GM20431 (cell line): ENCODE results near the gene RAVER2.

Experiments
- in situ Hi-C: fragments of 300-500 bp; cut with MseI, MboI; formaldehyde crosslinking; loops from one replicate; pipeline ENCODE4 v1.15.0; 2020; ENCODE audit warnings: low sequenced_read_pairs; ENCODE audit not compliant: unreplicated experiment

RAVER2 gene

DNA sequence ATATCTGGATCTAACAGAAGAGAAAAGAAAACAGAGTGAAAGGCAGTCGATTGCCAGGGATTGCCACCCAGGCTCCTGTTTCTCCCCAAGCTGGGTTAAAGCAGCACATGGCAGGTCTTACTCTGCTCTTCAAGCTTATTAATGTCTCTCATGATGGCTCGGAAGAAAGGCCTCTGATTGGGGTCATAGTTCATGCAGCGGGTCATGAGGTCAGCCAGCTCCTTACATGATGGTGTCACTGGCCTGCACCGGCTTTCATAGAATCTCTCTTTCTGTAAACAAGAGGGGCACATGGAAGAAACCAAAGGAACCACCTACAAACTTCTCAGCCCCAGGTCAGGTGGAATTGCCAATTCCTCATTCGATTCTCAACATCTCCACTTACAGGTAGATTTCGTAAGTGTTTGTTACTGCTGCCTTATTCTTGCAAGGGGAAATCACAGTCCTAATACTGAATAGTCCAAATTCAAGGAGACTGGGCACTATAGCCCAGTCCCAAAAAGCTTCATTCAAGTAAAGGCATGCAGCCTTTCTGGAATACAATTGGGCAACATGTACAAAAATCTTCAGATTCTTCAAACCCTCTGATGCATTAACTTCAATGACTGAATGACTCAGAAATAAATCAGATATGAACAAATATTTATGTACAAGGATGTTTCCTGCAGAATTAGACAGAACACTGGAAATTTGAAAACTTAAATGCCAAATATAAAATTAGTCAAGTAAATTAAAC, 96.6 kb downstream of the RAVER2 start:
- in situ Hi-C loops: no loop called here

DNA sequence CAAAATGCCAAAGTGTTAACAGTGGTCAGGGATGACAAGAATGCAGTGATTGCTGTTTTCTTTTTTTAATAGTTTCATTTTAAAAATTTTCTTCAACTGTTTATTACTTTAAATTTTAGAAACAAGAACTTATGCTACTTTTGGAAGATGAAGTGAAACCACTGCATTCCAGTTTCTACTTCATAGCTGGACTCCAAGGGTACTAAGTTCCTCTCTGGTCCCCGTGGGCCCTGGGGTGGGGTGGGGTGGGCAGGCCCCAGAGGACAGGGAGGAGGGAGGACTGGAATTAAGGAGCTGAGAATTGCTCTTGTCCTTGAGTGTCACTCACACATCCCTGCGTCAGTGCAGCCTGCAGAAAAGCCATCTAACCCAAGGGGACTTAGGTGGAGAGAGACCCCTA, 97.3 kb downstream of the RAVER2 start:
- in situ Hi-C loops: no loop called here

DNA sequence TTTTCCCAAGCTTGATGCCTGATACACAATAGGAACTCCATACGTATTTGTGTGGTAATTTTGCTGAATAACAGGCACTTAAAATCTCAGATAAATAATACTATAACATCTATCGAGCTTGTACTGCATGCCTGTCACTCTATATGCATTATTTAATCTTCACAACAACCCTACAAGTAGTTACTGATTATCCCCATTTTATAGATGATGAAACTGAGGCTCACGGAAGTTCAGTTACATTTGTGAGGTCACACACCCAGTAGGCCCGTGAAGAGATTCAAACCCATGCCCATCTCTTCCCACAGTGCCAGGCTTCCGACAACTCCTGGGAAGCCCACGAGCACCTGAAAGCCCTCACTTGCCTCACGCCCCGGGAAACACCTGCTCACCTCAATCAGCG, 98.8 kb downstream of the RAVER2 start:
- in situ Hi-C loops: no loop called here

DNA sequence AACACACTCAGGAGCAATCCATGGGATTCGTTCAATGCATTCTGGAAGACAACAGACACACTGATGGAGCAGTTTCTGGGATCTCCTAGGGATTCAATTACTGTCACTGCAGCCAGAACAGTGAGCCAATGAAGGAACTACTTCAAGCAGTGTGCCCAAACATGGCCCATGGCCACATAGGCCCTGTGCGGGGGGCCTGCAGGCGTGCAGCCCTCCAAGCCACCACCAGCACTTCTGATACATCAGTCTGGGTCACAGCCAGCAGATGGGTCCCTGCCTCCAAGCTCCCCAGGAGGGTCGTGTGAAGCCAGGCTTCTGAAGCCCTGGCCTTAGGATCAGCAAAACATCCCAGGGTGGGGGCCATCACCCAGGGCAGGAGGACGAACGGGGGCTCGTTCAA, 99.3 kb downstream of the RAVER2 start:
- in situ Hi-C loops: no loop called here

- in situ Hi-C loops: no loop called here
These were observed 99.7 kb downstream of the RAVER2 start for GRCh38 chr1:64844609-64845008.

DNA sequence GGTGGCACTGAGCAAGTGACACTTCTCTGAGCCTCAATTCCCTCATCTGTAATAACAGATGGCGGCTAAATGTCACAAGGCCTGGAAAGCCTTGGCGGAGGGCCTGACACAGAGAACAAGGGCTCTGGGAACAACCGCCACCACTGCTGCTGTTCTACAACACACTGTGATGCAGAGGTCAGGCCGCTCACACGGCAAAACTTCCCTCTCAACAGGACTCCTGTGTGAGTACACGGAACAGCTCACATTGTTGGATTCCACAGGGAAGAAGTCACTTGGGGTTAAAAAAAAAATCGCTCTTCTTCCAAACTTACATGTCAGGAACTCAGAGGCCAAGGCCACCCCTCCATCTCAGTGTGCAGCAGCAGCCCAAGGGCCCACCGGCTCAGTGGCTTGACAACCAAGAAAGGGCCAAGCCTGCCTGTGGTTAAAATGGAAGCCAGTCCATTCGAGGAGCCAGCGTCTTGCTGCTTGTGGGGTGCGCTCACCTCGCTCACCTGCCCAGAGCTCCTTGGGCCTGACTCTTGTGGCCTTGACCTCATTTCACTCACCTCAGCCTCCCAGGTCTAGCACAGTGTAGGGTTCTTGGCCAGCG, 101.1 kb downstream of the RAVER2 start:
- in situ Hi-C loops: no loop called here

GRCh38 chr1:64846573-64847430, 101.9 kb downstream of the RAVER2 start:
- in situ Hi-C loops: no loop called here

- in situ Hi-C loops: no loop called here
These were observed 102.8 kb downstream of the RAVER2 start for GRCh38 chr1:64847666-64848065.

DNA sequence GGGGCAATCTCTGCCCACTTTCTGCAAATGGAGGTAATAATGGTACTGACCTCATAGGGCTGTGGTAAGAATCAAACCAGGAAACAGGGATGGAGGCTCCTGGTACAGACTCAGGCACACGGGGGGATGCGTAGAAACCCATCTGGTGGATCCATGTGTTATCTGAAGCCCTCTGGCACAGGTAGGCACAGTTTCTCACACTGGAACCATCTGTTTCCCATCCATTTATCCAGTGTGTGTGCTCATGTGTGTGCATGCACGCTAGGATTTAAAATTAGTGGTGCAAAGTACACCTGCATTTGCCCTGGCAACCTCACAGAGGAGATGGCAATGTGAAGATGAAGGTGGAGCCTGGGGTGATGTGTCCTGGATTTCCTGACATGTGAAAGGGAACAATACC, 103.3 kb downstream of the RAVER2 start:
- in situ Hi-C loops: no loop called here

DNA sequence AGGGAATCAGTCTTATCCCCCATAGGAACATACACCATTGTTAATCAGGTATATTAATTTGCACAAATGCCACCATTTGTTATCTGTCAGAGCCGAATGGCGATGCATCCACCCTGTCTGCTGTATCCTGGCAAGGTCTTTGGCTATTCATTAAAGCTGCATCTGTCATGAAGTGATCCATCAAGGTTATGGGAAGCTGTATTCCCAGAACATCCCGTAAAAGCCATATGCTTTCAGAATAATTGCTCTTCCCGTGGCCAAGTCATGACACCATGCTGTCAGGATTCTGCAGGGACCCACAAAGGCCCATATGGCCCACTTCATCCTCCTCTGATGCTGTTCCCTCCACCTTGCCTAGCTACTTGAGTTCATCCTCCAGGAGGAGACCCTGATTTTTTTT, 103.9 kb downstream of the RAVER2 start:
- in situ Hi-C loops: no loop called here

- in situ Hi-C loops: no loop called here
These were observed 105.1 kb downstream of the RAVER2 start for GRCh38 chr1:64849942-64850341.

GRCh38 chr1:64850846-64851245, 106.0 kb downstream of the RAVER2 start:
- in situ Hi-C loops: no loop called here

- in situ Hi-C loops: no loop called here
These were observed 106.8 kb downstream of the RAVER2 start for GRCh38 chr1:64851664-64852063.

- in situ Hi-C loops: no loop called here
These were observed 109.8 kb downstream of the RAVER2 start for GRCh38 chr1:64854674-64855073.

DNA sequence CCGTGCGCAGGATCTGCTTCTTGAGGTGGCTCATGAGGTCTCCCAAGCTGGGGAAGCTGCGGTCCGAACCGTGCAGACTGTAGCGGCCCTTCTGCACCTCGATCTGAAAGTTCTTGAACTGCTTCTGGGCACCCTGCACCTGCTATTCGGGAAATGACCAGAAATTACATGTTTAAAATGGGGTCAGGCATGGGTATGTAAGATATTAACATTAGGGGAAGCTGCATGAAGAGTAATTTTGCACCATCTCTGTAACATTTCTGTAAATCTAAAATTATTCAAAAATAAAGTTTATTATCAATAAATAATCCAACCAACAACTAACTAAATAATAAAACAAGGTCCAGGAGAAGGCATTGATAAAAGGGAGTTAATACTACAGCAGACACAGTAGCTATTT, 110.7 kb downstream of the RAVER2 start:
- in situ Hi-C loops: no loop called here

DNA sequence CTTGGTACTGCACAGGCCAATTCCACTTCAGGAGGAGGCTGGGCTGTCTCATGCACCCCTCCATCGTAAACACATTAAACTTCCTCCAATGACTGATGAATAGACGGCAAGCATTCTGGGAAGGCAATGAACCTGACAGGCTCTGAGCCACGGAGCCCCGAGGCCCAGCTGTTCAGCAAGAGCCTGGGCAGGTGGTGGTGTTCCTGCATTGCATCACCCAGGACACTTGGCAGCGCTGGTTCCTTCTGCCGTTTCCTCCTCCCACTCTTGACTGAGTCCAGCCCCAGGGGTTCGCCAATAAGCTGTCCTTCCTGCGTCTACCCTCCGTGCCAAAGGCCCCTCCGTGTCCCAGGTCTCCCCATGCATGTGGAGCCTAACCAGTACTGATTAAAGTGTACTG, 111.7 kb downstream of the RAVER2 start:
- in situ Hi-C loops: no loop called here

GRCh38 chr1:64857347-64857746, 112.5 kb downstream of the RAVER2 start:
- in situ Hi-C loops: no loop called here

- in situ Hi-C loops: no loop called here
These were observed 116.7 kb downstream of the RAVER2 start for GRCh38 chr1:64861611-64862010.

DNA sequence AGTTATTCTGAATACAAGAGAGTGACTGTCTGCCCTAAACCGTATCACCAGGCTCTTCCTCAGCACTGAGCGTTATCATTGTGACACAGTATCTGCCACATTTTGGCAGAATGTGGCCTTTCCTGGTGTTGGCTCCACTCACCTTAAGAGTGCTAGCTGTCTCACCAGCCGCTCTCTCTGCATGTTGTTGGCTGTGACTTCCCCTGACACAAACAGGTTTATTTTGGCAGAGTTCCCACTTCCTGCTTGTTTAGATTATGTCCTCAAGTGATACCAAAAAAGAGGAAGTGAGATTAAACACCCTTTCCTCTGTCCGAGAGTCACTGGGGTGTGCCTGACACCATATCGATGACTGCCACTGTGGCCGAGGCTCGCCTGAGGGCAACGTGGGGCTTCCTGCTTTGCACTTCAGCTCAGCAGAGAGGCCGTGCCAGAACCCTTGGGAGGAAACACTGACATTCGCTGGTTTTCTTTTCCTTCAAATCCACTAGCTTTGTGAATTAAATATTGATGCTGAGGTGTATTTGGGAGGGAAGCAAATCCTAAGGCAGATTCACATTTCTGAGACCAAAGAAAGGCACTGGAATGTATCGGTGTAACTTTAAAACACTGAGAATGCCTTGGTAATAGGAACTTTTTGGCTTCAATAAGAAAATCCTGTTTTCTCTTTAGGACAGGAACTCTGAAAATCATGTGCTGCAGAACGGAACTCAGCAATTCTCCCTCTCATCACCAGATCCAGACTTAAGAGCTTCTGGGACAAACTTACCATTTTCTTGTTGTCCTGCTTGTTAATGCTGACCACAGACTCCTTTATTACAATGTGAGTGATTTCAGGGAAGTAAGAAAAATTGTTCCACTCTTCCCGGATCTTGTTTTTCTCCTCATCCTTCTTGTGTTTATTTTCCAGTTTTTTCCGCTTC, 119.4 kb downstream of the RAVER2 start:
- in situ Hi-C loops: no loop called here

DNA sequence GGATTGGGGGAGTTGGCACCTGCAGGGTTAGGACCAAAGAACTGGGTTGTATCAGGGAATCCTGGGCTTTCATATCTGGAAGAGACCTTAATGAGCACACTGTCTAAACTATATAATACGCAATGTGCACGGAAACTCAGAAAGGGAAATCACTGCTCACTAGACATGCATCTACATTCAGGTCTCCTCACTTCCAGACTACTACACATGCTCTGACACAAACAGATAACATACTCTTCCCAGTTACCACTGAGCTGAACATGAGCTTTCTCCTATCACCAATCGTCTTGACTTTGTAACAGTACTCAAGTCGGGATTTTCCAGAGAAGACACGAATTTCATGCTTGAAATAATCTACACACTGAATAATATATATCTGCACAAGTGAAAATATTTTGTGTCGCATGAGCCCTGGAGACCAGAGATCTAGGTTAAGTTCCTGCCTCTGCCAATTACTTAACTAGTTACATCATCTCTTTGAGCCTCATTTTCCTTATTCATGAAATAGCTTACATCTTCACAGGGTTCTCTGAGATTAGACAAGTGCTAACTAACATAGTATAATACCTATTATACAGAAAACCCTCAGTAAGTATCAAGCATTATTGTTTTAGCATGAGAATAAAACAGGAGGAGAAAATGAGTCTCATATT, 120.4 kb downstream of the RAVER2 start:
- in situ Hi-C loops: no loop called here
